ENCODE measurements around the gene SPEN.

DNA sequence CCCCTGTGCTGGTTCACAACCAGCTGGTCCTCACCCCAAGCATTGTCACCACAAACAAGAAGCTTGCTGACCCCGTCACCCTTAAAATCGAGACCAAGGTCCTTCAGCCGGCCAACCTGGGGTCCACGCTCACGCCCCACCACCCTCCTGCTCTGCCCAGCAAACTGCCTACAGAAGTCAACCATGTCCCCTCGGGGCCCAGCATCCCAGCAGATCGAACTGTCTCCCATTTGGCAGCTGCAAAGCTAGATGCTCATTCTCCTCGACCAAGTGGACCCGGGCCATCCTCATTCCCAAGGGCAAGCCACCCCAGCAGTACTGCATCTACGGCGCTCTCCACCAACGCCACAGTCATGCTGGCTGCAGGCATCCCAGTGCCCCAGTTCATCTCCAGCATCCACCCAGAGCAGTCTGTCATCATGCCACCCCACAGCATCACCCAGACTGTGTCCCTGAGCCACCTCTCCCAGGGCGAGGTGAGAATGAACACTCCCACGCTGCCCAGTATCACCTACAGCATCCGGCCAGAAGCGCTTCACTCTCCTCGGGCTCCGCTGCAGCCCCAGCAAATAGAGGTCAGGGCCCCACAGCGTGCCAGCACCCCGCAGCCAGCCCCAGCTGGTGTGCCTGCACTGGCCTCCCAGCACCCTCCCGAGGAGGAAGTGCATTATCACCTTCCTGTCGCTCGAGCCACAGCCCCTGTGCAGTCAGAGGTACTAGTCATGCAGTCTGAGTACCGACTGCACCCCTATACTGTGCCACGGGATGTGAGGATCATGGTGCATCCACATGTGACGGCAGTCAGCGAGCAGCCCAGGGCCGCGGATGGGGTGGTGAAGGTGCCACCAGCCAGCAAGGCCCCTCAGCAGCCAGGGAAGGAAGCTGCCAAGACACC lies 87.8 kb downstream of the SPEN start:
- TF ChIP-seq, protein P1, sequence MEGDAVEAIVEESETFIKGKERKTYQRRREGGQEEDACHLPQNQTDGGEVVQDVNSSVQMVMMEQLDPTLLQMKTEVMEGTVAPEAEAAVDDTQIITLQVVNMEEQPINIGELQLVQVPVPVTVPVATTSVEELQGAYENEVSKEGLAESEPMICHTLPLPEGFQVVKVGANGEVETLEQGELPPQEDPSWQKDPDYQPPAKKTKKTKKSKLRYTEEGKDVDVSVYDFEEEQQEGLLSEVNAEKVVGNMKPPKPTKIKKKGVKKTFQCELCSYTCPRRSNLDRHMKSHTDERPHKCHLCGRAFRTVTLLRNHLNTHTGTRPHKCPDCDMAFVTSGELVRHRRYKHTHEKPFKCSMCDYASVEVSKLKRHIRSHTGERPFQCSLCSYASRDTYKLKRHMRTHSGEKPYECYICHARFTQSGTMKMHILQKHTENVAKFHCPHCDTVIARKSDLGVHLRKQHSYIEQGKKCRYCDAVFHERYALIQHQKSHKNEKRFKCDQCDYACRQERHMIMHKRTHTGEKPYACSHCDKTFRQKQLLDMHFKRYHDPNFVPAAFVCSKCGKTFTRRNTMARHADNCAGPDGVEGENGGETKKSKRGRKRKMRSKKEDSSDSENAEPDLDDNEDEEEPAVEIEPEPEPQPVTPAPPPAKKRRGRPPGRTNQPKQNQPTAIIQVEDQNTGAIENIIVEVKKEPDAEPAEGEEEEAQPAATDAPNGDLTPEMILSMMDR (IDR thresholded peaks at IDR 0.05; ENCODE audit: low read depth, low read length, poor library complexity, severe bottlenecking): no peak
- TF ChIP-seq EZH2phosphoT487 (IDR thresholded peaks at IDR 0.05; ENCODE audit: borderline replicate concordance, low read length): no peak

All from DOHH2 (cell line).